Natural killer cell treated with Interleukin-12 subunit alpha and Interleukin-12 subunit beta and Interleukin-15 and Interleukin-18, amount 100 ng/mL, for 72 hours (primary cell): Measurements from ENCODE around the gene THSD7B. TPM values are rescaled to one million over a fixed set of nuclear protein-coding genes. Genes with fewer than 3 reads are reported as not detected.

ENCODE experiments used
- ATAC-seq, 2 donors: fragments of 150-1000 bp; cut with Tn5 transposase in 1 of 2; sonication (Bioruptor Pico), chemical (Tn5 transposase) in 1 of 2; 2 replicates each; pipeline ENCODE4 v1.10.0; 2021
- DNase-seq: peaks from one replicate; pipeline ENCODE4 v3.0.0; 2022; ENCODE audit warnings: low spot score
- H3K27ac Mint-ChIP-seq, 2 donors: 1 replicate in 1 of 2; 2 replicates in 1 of 2; pipeline ENCODE4 v1.8.0; 2022; ENCODE audit warnings: mixed read lengths in 2 of 2, mild to moderate bottlenecking in 1 of 2, moderate library complexity in 1 of 2
- H3K27me3 Mint-ChIP-seq, 2 donors: 1 replicate in 1 of 2; 2 replicates in 1 of 2; pipeline ENCODE4 v1.8.0; 2022; ENCODE audit warnings: mixed read lengths in 2 of 2
- H3K36me3 Mint-ChIP-seq: one replicate; pipeline ENCODE4 v1.8.0; 2022; ENCODE audit warnings: mixed read lengths
- H3K4me1 Mint-ChIP-seq, 2 donors: 1 replicate in 1 of 2; 2 replicates in 1 of 2; pipeline ENCODE4 v1.8.0; 2022; ENCODE audit warnings: low read depth in 2 of 2, mixed read lengths in 2 of 2, mild to moderate bottlenecking in 1 of 2
- H3K4me3 Mint-ChIP-seq: one replicate; pipeline ENCODE4 v1.8.0; 2022; ENCODE audit warnings: mixed read lengths
- H3K9me3 Mint-ChIP-seq: 2 replicates; pipeline ENCODE4 v1.8.0; 2022; ENCODE audit warnings: mixed read lengths
- total RNA-seq, 2 donors: library from RNA; stranded (reverse); gene quantifications; one replicate each; pipeline ENCODE4 v1.2.3, GENCODE V29; 2022

THSD7B gene
- total RNA-seq, 2 donors from 2014 or later = not detected

DNA sequence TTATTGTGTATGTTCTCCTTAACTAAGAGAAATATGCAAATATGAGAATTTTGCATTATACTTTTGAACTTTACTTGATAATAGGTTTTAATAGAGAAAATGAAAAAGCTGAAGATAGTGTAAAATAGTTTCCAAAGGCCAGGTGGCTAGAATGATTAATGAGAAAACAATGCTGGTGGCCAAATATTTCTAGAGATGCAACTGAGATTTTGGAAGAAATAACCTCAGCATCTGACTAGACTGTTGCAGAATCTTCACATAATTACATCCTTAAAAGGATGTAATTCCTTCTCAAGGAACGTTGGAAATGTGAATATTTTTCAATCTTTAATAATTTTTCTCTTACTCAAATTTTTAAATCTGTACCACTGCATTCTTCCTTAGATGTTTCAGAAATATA lies 434.4 kb downstream of the THSD7B start:
- Mint-ChIP-seq H3K9me3 (peaks cover 6% of the 10 kb centered on the region), H3K4me3 (no peak overlapping the region), H3K4me1 (no peaks in the 10 kb centered on the region), H3K36me3 (no peaks in the 10 kb centered on the region), H3K27ac (no peak overlapping the region), H3K27me3 (no peaks in the 10 kb centered on the region)
- DNase-seq (no peak), ATAC-seq (no peak)

DNA sequence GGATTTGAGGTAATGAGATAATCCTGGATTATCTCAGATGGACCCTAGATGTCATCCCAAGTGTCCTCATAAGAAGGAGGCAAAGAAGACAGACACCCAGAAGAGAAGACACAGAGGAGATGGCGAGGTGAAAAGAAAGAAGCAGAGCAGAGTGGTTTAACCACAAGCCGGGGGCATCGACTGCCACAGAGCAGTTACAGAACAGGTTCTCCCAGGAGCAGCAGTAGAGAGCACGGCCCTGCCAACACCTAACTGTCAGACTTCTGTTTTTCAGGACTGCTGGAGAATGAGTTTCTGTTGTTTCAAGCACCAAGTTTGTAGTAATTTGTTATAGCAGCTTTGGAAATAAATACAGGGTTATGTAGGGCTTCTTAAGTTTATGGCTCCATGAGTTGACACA lies 437.0 kb downstream of the THSD7B start:
- H3K27me3 Mint-ChIP-seq = no peaks in the 10 kb centered on the region
- H3K27ac Mint-ChIP-seq = no peak overlapping the region
- H3K4me1 Mint-ChIP-seq = no peaks in the 10 kb centered on the region
- H3K9me3 Mint-ChIP-seq = peaks cover 9% of the 10 kb centered on the region
- no peaks in the 10 kb centered on the region for H3K36me3 Mint-ChIP-seq
- no peak overlapping the region for H3K4me3 Mint-ChIP-seq
- DNase-seq (no peak), ATAC-seq (no peak)

DNA sequence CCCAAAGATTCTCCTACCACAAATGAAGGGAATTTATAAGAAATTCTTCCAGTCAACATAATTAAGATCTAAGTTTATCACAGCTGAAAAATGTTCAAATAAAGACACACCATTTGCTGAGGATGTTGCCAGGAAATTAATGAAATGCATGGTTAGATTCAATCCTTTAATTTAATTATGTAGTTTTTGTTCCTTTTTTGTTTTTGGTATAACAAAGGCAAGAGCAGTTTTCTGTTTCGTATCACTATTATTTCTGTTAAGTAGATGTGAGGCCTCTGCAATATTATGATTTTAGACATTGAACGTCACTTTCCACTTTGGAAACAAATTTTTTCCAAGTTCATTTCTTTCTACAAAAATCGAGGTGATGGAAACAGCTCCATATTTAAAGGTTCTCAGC lies 440.0 kb downstream of the THSD7B start:
- DNase-seq = no peak
- Mint-ChIP-seq H3K4me1 (no peaks in the 10 kb centered on the region), H3K27ac (no peak overlapping the region), H3K27me3 (no peaks in the 10 kb centered on the region), H3K36me3 (no peaks in the 10 kb centered on the region), H3K9me3 (peaks cover 13% of the 10 kb centered on the region), H3K4me3 (no peak overlapping the region)
- ATAC-seq = no peak

DNA sequence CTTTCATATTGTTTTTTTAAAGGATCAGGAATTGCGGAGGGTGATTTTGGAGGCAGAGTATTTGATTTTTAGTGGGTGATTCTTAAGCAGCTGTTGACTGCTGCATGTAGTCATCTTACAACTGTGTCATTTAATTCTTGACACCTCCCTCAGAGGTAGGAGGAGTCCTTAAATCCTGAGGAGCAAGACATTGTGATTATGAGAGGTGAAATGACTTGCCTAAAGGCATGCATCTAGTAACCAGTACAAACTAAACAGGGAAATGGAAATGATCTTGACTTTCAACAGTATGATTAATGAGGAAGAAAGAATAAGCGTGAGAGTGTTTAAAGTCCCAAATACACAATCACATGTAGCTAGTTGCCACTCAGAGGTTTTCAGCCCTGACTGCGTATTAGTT lies 440.7 kb downstream of the THSD7B start:
- Mint-ChIP-seq H3K27me3 (no peaks in the 10 kb centered on the region), H3K36me3 (no peaks in the 10 kb centered on the region), H3K27ac (no peak overlapping the region), H3K4me1 (no peaks in the 10 kb centered on the region), H3K4me3 (no peak overlapping the region), H3K9me3 (peaks cover 13% of the 10 kb centered on the region)
- ATAC-seq (no peak), DNase-seq (no peak)

DNA sequence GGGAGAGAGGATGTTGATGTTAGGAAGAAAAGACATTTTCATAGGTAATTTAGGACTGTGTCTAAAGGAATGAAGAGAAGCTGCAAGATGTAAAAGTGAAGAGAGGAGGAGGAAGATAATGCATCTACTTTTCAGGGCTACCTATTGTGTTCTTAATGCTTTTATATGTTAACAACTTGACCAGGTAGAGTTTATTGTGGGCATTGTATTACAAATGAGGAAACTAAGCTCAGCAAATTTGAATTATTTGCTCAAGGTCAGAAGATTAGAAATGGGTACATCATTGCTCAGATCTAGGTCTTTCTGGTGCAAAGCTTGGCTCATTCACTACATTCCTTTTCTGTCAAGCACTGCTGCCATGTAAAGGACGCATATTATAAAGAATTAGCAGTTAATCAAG lies 441.7 kb downstream of the THSD7B start:
- Mint-ChIP-seq H3K4me3 (no peak overlapping the region), H3K36me3 (no peaks in the 10 kb centered on the region), H3K9me3 (peaks cover 13% of the 10 kb centered on the region), H3K27ac (no peak overlapping the region), H3K4me1 (no peaks in the 10 kb centered on the region), H3K27me3 (no peaks in the 10 kb centered on the region)
- DNase-seq (no peak), ATAC-seq (no peak)

DNA sequence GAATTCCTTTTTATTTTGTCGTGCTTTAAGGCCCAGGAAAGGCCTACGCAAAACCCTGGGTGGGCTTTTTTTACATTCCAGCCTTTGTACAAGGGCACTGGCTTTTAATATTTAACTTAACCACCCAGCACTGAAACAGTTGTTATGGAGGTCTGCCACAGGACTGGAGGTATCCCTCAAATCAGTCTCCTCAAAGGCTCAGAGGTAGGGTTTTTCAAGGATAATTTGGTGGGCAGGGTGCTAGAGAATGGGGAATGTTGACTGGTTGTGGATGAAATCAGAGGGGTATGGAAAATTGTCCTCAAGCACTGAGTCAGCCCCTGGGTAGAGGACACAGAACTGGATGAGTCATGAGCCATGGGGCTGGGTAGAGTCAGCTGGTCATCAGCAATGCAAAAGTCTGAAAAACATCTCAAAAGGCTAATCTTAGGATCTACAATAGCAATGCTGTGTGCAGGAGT lies 443.1 kb downstream of the THSD7B start:
- peaks cover 7% of the 10 kb centered on the region for H3K9me3 Mint-ChIP-seq
- H3K27ac Mint-ChIP-seq = no peak overlapping the region
- no peak for DNase-seq
- ATAC-seq = no peak
- no peaks in the 10 kb centered on the region for H3K27me3 Mint-ChIP-seq
- H3K36me3 Mint-ChIP-seq = no peaks in the 10 kb centered on the region
- H3K4me3 Mint-ChIP-seq = no peak overlapping the region
- no peaks in the 10 kb centered on the region for H3K4me1 Mint-ChIP-seq

DNA sequence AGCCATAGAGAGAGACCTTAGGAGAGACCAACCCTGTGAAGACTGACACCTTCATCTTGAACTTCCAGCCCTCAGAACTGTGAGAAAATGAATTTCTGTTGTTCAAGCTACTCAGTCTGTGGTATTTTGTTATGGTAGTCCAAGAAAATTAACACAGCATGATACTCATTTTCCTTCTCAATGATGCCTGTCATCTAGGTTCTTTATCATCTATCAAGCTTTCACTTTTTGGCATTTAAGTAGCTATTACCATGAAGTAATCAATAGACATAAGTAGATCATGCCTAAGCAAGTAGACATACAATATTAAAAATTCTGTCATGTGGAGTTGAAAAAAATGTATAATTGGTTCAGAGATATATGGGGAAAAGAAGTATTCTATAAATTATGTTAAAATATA lies 444.7 kb downstream of the THSD7B start:
- ATAC-seq = no peak
- Mint-ChIP-seq H3K4me1 (no peaks in the 10 kb centered on the region), H3K27me3 (no peaks in the 10 kb centered on the region), H3K36me3 (no peaks in the 10 kb centered on the region), H3K27ac (no peak overlapping the region), H3K4me3 (no peak overlapping the region), H3K9me3 (peaks cover 7% of the 10 kb centered on the region)
- DNase-seq = no peak

DNA sequence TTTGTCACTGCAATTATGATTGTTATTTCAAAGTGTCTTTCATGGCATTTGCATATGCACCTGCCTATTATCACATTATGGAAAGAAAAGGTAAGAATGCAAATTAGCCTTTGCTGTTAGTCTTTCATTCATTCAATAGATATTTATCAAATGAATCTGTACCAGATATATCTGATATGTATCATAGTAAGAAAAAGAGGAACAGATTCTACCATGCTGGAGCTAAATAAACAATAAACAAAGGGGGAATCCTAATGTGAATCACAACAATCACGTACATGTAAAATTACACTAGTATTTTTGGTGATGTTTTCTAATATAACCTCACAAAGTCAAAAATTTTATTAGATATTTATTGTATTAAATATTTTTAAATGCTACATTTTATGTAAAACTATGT lies 446.4 kb downstream of the THSD7B start:
- H3K36me3 Mint-ChIP-seq = no peaks in the 10 kb centered on the region
- H3K4me1 Mint-ChIP-seq = no peaks in the 10 kb centered on the region
- peaks cover 9% of the 10 kb centered on the region for H3K9me3 Mint-ChIP-seq
- no peak overlapping the region for H3K4me3 Mint-ChIP-seq
- ATAC-seq = no peak
- no peak for DNase-seq
- no peaks in the 10 kb centered on the region for H3K27me3 Mint-ChIP-seq
- H3K27ac Mint-ChIP-seq = no peak overlapping the region

DNA sequence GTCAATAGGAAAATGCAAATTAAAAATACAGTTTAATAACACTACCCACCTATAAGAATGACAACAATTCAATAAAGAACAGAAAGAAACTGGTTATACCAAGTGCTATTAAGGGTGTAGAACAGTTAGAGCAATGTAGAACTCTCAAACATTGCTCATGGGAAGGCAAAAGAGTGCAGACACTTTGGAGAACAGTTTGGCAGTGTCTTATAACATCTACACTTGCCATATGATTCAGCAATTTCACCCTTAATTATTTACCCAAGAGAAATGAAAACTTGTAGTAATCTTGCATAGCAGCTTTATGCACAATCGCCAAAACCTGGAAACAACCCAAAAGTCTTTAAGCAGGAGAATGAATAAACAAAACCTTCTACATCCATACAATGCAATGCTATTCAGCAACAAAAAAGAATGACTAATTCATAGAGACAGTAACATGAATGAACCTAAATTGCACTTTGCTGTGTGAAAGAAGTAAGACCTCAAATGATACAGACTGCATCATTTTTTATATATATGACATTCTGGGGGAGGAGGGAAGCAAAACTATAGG lies 455.2 kb downstream of the THSD7B start:
- ATAC-seq (no peak), DNase-seq (no peak)
- no peaks in the 10 kb centered on the region for H3K4me1 Mint-ChIP-seq
- H3K27me3 Mint-ChIP-seq = no peaks in the 10 kb centered on the region
- no peak overlapping the region for H3K27ac Mint-ChIP-seq
- H3K9me3 Mint-ChIP-seq = peaks cover 11% of the 10 kb centered on the region
- H3K4me3 Mint-ChIP-seq = no peak overlapping the region
- H3K36me3 Mint-ChIP-seq = no peaks in the 10 kb centered on the region

DNA sequence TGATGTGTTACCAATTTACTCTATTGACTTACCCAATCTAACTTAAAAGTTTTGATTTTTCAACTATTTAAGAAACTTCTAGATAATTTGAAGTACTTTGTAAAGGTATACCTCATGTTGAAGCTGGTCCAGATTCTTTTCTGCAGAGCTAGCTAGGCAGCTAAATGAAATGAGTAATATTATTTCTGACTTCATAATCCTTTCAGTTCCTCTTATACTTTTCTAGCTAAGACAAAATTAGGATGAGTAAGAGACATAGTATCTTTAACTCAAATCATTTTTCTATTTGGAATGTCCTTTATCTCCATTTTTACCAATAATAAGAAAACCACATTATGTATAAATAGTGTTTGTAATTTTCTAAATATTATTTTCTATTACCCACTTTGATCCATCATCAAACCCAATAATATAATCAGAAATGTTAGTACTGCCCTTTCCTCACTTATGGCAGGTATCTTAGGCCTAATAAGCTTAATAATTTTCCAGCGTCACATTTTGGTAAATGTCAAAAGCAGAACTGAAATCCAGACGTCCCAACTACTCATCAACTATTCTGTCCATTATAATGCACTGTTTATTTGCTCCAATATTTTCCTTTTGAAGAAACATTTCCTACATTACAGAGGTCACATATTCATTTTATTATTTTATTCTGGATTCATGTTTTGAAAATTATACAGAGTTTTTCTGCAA lies 456.6 kb downstream of the THSD7B start:
- Mint-ChIP-seq H3K27me3 (no peaks in the 10 kb centered on the region), H3K4me3 (no peak overlapping the region), H3K9me3 (peaks cover 7% of the 10 kb centered on the region), H3K4me1 (no peaks in the 10 kb centered on the region), H3K36me3 (no peaks in the 10 kb centered on the region), H3K27ac (no peak overlapping the region)
- ATAC-seq (no peak), DNase-seq (no peak)

DNA sequence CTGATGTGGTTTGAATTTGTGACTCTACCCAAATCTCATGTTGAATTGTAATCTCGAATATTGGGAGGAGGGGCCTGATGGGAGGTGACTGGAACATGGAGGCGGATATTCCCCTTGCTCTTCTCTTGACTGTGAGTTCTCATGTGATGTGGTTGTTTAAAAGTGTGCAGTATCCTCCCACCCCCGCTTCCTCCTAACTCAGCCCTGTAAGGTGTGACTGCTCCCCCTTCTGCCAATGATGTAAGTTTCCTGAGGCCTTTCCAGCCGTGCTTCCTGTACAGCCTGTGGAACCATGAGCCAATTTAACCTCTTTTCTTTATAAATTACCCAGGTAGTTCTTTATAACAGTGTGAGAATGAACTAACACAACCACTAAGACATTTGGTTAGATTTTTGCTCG lies 458.4 kb downstream of the THSD7B start:
- ATAC-seq (no peak), DNase-seq (no peak)
- H3K4me1 Mint-ChIP-seq = no peaks in the 10 kb centered on the region
- no peaks in the 10 kb centered on the region for H3K27me3 Mint-ChIP-seq
- no peaks in the 10 kb centered on the region for H3K36me3 Mint-ChIP-seq
- no peak overlapping the region for H3K4me3 Mint-ChIP-seq
- H3K27ac Mint-ChIP-seq = no peak overlapping the region
- H3K9me3 Mint-ChIP-seq = peaks cover 10% of the 10 kb centered on the region

DNA sequence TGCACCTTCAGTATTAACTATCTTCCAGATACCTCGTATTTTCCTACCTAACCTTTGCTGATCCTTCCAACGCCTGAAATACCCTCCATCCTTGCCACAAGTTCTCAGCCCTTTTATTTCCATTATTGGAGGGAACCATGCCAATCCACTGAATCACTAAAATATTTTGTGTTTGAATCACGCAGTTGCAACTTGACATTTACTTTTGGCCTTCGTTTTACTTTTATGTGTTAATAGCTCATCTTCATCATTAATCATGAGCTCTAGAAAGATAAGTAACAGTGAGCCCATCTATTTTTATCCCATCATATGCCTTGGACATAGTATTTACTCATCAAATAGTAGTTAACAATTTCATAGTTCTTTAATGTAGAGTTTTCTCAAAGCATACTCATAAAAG lies 463.2 kb downstream of the THSD7B start:
- Mint-ChIP-seq H3K36me3 (no peaks in the 10 kb centered on the region), H3K27me3 (no peaks in the 10 kb centered on the region), H3K4me3 (no peak overlapping the region), H3K4me1 (no peaks in the 10 kb centered on the region), H3K9me3 (peaks cover 7% of the 10 kb centered on the region), H3K27ac (no peak overlapping the region)
- no peak for DNase-seq
- ATAC-seq = no peak

DNA sequence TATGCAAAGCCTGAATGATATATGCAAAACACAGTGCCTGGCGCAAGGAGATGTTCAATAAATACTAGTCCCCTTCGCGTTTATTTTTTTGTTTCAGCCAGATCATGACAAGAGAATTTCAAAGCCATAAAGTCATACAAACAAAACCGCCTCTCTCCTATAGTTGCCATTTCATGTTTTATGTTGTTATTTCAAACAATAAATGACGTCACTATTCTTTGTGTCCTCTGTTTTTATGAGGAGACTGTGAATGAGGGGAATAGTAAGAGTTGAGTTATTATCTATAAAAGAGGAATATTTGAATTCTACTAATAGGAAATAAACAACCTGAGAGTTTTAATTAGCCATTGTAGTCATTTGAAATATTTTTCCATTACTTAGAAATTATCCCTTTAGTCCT lies 464.5 kb downstream of the THSD7B start:
- no peaks in the 10 kb centered on the region for H3K27me3 Mint-ChIP-seq
- H3K9me3 Mint-ChIP-seq = peaks cover 9% of the 10 kb centered on the region
- DNase-seq (no peak), ATAC-seq (no peak)
- H3K27ac Mint-ChIP-seq = no peak overlapping the region
- H3K4me3 Mint-ChIP-seq = no peak overlapping the region
- H3K36me3 Mint-ChIP-seq = no peaks in the 10 kb centered on the region
- no peaks in the 10 kb centered on the region for H3K4me1 Mint-ChIP-seq

DNA sequence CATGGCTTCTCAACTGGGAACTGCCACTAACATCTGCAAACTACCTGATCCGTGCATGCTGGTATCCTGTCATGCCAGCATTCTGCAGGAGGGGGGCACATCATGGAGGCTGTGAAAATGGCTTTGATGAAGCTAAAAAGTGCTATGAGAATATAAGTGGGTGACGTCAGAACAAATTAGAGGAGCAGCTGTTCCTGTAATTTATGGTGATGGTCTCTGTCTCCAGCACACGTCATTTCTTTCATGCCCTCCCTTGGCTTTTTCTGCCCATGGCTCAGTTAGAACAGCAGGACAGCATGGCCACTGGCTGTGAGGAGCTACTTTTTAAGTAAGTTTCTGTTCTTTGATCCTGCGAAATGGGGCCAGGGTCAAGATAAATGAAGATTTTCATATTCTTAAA lies 466.3 kb downstream of the THSD7B start:
- Mint-ChIP-seq H3K27ac (no peak overlapping the region), H3K4me3 (no peak overlapping the region), H3K27me3 (no peaks in the 10 kb centered on the region), H3K9me3 (peaks cover 9% of the 10 kb centered on the region), H3K4me1 (no peaks in the 10 kb centered on the region), H3K36me3 (no peaks in the 10 kb centered on the region)
- DNase-seq (no peak), ATAC-seq (no peak)

DNA sequence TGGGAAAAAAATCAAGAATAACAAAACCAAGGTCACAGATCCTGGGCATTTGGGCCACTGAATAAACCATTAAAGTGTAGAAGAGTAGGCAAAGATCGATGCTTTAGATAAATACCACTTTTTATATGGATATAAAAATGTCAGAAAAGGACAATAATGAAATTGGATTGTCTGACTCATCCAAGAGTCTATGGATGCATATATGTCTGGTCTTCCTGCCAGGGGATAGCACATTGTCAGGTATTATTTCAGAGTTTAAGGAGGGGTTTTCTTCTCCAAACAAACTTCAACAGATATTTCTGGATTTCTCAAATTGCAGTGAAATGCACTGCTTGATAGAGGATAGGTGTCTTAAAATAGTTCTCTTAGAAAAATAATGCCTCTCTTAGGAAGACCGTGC lies 466.7 kb downstream of the THSD7B start:
- Mint-ChIP-seq H3K36me3 (no peaks in the 10 kb centered on the region), H3K9me3 (peaks cover 9% of the 10 kb centered on the region), H3K4me3 (no peak overlapping the region), H3K27ac (no peak overlapping the region), H3K27me3 (no peaks in the 10 kb centered on the region), H3K4me1 (no peaks in the 10 kb centered on the region)
- no peak for DNase-seq
- ATAC-seq = no peak
